Activated CD4-positive, alpha-beta T cell treated with anti-CD3 and anti-CD28 coated beads for 4 hours (primary cell): ENCODE results near the gene MGAT5.
A peak's percentile ranks its signal among the peaks of the same experiment; 100 is the strongest.

Source experiments
- DNase-seq, 2 donors: peaks; one replicate each; pipeline ENCODE4 v3.0.0-alpha.2; 2020

MGAT5 gene

GRCh38 chr2:134372141-134372540 lies 118.3 kb downstream of the MGAT5 start:
- no peak for DNase-seq

GRCh38 chr2:134372611-134373131 lies 118.8 kb downstream of the MGAT5 start:
- DNase-seq = no peak

DNA sequence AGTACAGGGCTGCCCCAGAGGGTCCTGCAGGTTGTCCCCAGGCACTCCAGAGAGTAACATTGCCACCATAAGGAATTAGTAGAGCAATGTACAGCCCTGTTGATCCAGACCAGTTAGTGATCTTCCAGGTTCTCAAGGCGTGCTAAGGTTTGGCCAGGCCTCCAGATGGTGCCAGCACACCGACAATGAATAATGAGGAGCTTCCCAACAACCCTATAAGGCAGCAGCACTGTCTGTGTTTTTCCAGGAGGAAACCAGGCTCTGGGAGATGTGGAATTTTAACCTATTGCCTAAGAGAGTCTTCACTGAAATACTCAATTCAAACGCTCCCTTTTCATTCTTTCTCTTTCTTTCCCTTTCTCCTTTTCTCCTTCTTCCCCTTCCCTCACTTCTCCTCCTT lies 122.1 kb downstream of the MGAT5 start:
- no peak for DNase-seq

DNA sequence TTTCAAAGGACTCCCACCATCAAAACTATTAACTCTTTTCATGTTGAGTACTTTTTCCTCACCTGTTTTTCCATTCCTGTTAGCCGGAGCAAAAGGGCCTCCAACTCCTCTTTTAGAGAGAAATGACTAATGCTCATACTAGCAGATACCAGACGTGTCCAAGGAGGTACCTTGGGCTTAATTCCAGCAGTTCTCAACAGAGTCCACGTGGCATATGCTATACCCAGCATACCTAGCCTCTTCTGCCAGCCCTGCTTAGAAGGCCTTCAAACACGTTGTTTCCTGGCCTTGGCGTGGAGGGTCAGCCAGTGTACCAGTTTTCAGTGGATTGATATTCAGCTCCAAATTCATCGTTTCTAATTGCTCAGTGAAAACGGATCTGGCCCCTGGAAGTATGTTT lies 123.9 kb downstream of the MGAT5 start:
- DNase-seq = no peak

DNA sequence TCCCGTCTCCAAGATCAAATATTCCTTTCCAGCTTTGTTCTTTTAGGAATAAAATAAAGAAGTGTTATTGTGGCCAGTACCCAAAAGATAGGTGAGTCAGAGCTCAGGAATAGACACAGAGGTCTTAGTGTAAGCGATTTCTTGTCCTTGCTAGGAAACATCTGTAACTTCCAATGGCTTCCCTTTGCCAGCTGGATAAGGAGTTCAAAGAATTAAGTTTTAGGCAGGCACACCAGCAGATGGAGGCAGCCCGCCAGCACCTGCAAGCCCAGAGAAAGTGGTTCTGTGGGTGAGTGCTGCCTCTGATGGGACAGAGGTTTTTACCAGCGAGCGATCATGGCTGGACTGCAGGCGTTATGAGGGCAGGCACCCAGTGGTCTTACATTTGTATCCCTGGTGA lies 125.4 kb downstream of the MGAT5 start:
- DNase-seq = no peak

DNA sequence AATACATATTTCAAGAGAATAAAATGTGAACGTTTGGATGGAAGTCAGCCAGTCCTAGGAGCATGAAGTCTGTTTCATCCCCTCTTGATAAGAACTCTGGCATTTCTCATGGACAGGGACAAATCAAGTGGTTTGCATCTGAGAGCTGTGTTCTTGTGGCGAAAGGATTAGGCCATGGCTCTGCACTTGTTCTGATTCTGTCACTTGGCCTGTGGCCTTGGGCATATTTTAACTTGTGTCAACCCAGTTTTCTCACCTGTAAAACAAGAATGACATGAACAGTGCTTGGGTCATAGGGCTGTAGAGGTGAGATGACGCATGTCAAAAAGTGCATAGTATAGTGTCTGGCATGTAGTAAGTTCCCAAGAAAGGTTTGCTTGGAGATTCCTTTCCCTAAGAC lies 125.8 kb downstream of the MGAT5 start:
- no peak for DNase-seq

GRCh38 chr2:134381141-134381540 lies 127.3 kb downstream of the MGAT5 start:
- DNase-seq = no peak

GRCh38 chr2:134384131-134384530 lies 130.3 kb downstream of the MGAT5 start:
- no peak for DNase-seq

DNA sequence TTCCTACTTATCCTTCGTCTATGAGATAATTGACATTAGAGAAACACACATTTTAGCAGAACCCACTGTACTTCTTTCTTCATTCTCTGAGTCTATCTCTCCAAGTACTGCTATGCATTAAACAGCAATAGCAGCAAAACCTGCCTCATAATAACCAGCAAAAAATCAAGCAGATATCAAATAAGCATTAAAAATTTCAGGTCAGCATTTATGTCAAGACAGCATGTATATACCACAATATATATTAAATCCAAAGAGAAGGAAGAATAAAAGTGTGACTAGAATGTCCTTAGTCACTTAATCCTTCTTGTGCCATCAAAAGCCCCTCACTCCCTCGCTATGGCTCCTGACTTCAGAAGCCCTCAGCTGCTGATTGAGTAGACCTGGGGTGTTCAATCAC lies 131.3 kb downstream of the MGAT5 start:
- no peak for DNase-seq

- DNase-seq = no peak
These were observed 132.4 kb downstream of the MGAT5 start for GRCh38 chr2:134386310-134386709.

DNA sequence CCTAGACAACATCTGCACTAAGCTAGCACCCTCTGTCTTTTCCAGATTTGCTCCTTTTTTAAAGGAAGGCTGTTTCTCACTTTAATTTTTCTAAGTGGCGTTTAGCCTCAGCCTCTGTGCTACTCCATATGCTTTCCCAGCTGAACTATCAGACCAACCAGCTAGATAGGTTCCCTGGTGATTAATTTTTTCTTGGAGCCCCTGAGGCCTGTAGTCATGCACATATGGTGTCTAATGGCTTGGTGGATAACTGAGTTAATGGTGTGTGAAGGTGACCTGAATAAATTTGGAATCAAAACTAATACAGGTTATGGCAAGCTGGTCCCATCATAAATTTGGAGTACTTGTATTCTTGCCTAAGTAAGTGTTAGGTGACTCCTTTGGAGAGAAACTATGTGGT lies 135.5 kb downstream of the MGAT5 start:
- DNase-seq = no peak

- DNase-seq = no peak
These were observed 137.9 kb downstream of the MGAT5 start for GRCh38 chr2:134391751-134392160.

- no peak for DNase-seq
These were observed 138.7 kb downstream of the MGAT5 start for GRCh38 chr2:134392442-134393074.

DNA sequence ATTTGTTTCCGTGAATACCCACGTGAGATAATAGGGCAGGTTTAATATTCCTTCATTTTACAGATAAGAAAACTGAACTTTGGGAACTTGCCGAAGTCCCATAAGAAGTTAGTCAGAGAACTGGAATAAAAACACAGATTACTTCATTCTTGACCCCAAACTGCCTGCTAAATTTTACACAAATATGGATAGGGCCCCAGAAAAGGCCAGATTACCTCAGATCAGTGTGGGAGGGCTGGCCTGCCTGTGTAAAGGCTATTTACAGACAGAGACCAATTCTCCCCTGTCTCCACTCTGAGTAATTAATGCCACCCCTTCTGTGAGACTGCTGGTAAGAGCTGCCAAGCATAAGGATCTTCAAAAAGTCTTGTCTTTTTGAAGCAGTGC lies 139.2 kb downstream of the MGAT5 start:
- DNase-seq = no peak

DNA sequence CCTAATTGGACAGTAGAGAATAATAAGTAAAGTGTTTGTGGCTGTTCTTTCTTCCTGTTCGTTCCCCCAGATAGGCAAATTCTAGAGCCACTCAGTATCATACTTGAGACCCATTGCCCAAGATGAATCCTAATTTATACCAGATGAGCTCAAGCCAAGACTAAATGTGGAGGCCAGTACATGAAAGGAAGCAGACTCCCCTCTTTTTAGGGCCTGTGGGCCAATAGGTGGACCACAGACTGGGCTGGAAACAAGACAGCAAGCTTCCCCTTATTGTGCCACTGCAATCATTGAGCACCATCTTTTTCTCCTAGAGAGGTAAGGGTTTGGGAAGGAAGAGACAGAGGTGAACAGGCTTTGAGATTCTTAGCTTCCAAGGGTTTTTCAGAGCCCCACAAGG lies 141.9 kb downstream of the MGAT5 start:
- no peak for DNase-seq

DNA sequence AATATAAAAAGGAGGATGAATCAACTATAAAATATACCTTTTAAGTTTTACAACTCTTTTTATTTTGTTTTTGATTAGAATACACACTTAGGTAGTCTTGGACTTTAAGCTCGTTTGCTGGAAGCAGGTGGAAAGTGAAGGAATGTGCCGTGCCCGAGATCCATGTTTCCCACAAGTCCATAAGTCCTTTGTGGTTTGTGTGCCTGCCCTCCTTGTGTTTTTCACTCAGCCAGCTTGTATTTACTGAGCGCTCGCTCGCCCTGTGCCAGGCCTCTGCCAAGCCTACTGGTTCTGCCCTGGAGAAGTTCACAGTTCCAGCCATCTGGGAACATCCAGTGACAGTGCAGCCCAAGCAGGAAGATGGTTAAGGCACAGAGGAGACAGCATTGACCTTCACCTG lies 142.6 kb downstream of the MGAT5 start:
- no peak for DNase-seq

DNA sequence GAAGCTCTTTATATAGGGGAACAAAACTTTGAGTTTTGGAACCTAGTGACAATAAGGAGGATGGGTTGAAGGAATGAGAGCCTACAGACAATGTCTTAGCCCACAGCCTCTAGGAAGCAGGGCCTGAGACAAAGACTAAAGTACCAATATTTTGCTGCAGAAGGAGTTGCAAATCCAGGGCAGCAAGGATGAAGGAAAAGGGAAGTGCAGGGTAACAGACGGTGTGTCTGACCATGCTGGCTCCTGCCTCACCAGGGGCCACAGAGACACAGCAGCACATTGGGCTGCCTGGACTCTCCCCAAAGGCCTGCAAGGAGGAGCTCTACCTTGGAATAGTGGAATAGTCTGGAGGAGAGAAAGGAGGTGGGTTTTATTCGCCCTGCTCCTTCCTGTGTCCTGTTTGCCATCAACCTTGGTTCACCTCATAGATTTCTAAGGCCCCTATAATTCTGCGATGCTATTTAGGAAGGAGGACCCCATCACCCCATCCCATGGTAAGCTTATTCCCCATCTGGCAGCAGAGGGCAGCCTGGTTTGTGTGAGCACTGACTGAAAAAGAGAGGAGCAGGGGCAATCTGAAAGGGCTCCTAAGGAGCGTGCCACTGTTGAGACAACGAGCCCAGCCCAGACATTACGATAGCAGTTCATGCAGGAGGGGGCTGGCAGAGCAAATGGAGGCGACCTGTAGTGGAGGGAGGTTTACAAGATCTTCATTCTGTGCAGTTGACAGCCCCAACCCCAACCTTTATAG lies 143.4 kb downstream of the MGAT5 start:
- DNase-seq = no peak

DNA sequence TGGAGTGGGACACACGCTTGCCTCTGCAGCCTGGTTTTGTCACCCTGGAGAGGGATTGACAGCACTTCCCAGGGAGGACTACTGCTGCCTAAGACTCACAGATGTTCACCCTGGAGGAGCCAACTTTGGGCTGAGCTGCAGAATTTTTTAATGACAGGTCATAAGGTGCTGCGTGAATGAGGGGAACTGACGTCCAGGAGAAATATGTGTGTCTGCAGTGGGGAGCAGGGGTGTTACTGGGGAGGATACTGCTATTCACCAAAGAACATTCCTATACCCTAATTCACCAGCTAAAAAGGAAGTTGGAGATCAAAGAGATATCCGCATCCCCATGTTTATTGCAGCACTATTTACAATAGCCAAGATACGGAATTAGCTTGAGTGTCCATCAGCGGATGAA lies 144.4 kb downstream of the MGAT5 start:
- DNase-seq = no peak

GRCh38 chr2:134399096-134399495 lies 145.2 kb downstream of the MGAT5 start:
- no peak for DNase-seq

DNA sequence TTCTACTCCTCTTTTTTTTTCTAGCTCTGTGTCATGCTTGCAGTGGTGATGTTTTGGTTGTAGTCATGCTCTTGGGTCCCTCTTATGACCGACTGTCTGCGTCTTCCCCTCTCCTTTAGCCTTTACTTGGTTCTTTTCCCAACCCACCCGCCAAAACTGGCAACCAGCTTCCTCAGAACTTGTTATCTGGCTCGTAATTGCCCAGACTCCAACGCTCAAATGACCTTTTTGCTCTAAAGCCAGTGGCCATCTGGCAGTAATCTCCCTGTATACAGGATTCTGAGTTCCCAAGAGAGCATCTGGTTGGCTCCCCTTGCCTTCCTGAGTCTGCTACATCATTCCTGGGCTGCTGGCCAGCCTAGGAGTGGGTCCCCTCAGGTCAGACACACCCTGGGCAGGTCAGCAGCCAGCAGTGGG lies 147.2 kb downstream of the MGAT5 start:
- DNase-seq = no peak

GRCh38 chr2:134401789-134402188 lies 147.9 kb downstream of the MGAT5 start:
- no peak for DNase-seq

GRCh38 chr2:134402410-134402809 lies 148.5 kb downstream of the MGAT5 start:
- DNase-seq = no peak

GRCh38 chr2:134405611-134406081 lies 151.8 kb downstream of the MGAT5 start:
- no peak for DNase-seq

DNA sequence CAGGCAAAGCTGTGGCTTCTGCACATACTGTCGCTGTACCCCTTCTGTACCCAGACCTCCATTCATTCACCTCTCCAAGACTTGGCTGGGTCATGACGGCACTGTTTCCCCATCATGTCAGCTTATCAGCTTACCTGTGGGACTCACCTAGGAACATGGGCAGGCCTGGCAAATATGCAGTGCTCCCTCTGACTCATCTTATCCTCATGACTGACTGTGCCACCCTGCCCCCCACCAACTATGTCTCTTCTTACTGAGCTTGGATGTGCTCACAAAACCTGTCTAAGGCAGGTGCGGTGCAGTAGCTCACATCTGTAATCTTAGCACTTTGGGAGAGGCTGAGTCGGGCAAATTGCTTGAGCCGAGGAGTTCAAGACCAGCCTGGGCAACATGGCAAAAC lies 152.4 kb downstream of the MGAT5 start:
- DNase-seq = peak in 1 of 2 donors; percentile 7

DNA sequence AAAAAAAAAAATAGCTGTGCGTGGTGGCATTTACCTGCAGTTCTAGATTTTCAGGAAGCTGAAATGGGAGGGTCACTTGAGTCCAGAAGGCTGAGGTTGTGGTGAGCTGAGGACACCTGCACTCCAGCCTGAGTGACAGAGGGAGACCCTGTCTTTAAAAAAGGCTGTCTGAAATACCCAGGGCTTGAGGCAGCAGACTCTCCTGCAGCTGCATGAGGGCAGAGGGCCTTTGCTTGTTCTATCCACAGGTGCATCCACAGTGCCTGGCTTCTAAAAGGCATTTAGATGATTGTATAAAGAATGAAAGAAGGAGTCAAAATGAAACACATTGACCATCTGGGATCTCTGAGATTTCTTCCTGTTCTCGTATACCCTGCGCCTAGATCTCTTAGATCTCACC lies 152.9 kb downstream of the MGAT5 start:
- DNase-seq = no peak
